Peyer's patch (tissue), 4 donors: ENCODE results near the gene THAP2.

ENCODE experiments used
- POLR2A ChIP-seq, 2 donors: fragments of 450-650 bp; IDR thresholded peaks; one replicate each; pipeline ENCODE4 v1.5.1; 2017; ENCODE audit warnings: antibody characterized with exemption in 2 of 2, mild to moderate bottlenecking in 2 of 2, moderate library complexity in 2 of 2
- TF ChIP-seq, protein P1 (sequence below), 6 experiments: fragments of 450-650 bp in 4 of 6; fragments of 200-600 bp in 2 of 6; sonication (generic) in 1 of 6; IDR thresholded peaks; one replicate each; pipeline ENCODE4 v1.5.1; 2017 to 2019; ENCODE audit warnings: antibody characterized with exemption in 6 of 6, mild to moderate bottlenecking in 3 of 6, moderate library complexity in 1 of 6

DNA sequence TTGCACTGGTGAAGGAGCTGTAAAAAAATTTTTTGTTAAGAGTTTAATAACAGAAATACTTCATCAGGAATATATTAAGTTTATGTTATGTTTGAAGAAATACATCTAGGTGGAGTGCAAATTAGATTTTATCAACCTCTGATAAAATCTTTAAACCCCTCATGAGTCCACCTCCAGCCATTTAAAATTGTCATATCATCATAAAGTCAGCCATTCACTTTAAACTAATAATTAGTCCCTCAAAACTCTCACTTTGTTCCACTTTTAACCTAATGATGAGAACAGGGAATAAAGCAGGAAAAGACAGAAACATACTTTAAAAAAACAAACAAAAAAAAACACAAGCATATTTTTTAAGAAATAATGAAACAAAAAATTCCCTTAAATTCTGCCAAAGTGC lies 25.6 kb upstream of the THAP2 start:
- TF ChIP-seq, protein P1, sequence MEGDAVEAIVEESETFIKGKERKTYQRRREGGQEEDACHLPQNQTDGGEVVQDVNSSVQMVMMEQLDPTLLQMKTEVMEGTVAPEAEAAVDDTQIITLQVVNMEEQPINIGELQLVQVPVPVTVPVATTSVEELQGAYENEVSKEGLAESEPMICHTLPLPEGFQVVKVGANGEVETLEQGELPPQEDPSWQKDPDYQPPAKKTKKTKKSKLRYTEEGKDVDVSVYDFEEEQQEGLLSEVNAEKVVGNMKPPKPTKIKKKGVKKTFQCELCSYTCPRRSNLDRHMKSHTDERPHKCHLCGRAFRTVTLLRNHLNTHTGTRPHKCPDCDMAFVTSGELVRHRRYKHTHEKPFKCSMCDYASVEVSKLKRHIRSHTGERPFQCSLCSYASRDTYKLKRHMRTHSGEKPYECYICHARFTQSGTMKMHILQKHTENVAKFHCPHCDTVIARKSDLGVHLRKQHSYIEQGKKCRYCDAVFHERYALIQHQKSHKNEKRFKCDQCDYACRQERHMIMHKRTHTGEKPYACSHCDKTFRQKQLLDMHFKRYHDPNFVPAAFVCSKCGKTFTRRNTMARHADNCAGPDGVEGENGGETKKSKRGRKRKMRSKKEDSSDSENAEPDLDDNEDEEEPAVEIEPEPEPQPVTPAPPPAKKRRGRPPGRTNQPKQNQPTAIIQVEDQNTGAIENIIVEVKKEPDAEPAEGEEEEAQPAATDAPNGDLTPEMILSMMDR (IDR thresholded peaks at IDR 0.05) = no peak
- TF ChIP-seq POLR2A (IDR thresholded peaks at IDR 0.05) = no peak
